Skeletal muscle tissue (tissue), 4 donors: ENCODE data around the gene PDE6B. TPM values are rescaled to one million over a fixed set of nuclear protein-coding genes. Genes with fewer than 3 reads are reported as not detected.
A peak's percentile ranks its signal among the peaks of the same experiment; 100 is the strongest.
"Not testable (repeated sequence)": the region's sequence is repeated elsewhere in the genome, so short reads cannot be mapped to it uniquely, and the experiment has no call there.

Experiments
- H3K27ac ChIP-seq: one replicate; pipeline ENCODE4 v1.7.0; 2013; ENCODE audit warnings: mild to moderate bottlenecking, low read depth, low read length, inconsistent platforms
- H3K27me3 ChIP-seq, 3 donors: one replicate each; pipeline ENCODE4 v1.7.0; 2013; ENCODE audit warnings: low read length in 3 of 3; ENCODE audit not compliant: control insufficient read depth in 3 of 3, insufficient read depth in 3 of 3
- H3K36me3 ChIP-seq, 3 donors: one replicate each; pipeline ENCODE4 v1.7.0; 2013; ENCODE audit warnings: low read length in 3 of 3; ENCODE audit not compliant: control insufficient read depth in 3 of 3, insufficient read depth in 3 of 3
- H3K4me1 ChIP-seq, 3 donors: one replicate each; pipeline ENCODE4 v1.7.0; 2013; ENCODE audit warnings: low read length in 3 of 3, mild to moderate bottlenecking in 3 of 3; ENCODE audit not compliant: control insufficient read depth in 3 of 3, insufficient read depth in 3 of 3
- H3K4me3 ChIP-seq, 3 donors: one replicate each; pipeline ENCODE4 v1.7.0; 2013; ENCODE audit warnings: low read length in 3 of 3
- H3K9ac ChIP-seq, 3 donors: one replicate each; pipeline ENCODE4 v1.7.0; 2013; ENCODE audit warnings: low read length in 3 of 3, mild to moderate bottlenecking in 3 of 3, moderate library complexity in 2 of 3, low read depth in 1 of 3
- H3K9me3 ChIP-seq, 3 donors: one replicate each; pipeline ENCODE4 v1.7.0; 2013; ENCODE audit warnings: low read length in 3 of 3; ENCODE audit not compliant: control insufficient read depth in 3 of 3
- total RNA-seq: library from RNA; depleted of rRNA; stranded (reverse); fragments of >200 nt; gene quantifications from one replicate; pipeline ENCODE4 v1.2.3, GENCODE V29; 2014
- donor health status: Osteomylitis.

Gene PDE6B
- total RNA-seq, 1 donor from 2014 or later = 8.9 TPM

- H3K27ac ChIP-seq, H3K9ac ChIP-seq, H3K4me3 ChIP-seq, H3K9me3 ChIP-seq: not testable (repeated sequence)
- Histone ChIP-seq H3K27me3 (peaks cover 12 to 26% (median 23%) of the 10 kb centered on the region in 3 donors), H3K36me3 (peaks cover 18 to 22% (median 19%) of the 10 kb centered on the region in 3 donors), H3K4me1 (peaks cover 8 to 11% (median 10%) of the 10 kb centered on the region in 3 donors)
Observed at GRCh38 chr4:669806-670559, 44.6 kb downstream of the PDE6B start.

GRCh38 chr4:671769-672168 lies 46.4 kb downstream of the PDE6B start:
- no peaks in the 10 kb centered on the region for H3K9me3 ChIP-seq
- peaks cover 18 to 22% (median 19%) of the 10 kb centered on the region in 3 donors for H3K36me3 ChIP-seq
- H3K27ac ChIP-seq = no peak overlapping the region
- peaks cover 3 to 11% (median 7%) of the 10 kb centered on the region in 3 donors for H3K27me3 ChIP-seq
- H3K4me3 ChIP-seq = no peak overlapping the region
- no peak overlapping the region for H3K9ac ChIP-seq
- peaks cover 26 to 29% (median 28%) of the 10 kb centered on the region in 3 donors for H3K4me1 ChIP-seq

- peak overlapping the region; percentile 89 to 91 (median 90) for H3K4me3 ChIP-seq
- no peak overlapping the region for H3K27ac ChIP-seq
- H3K36me3 ChIP-seq = peaks cover 18 to 22% (median 19%) of the 10 kb centered on the region in 3 donors
- H3K9ac ChIP-seq = peak overlapping the region; percentile 69 to 90 (median 87)
- no peaks in the 10 kb centered on the region for H3K9me3 ChIP-seq
- no peaks in the 10 kb centered on the region for H3K27me3 ChIP-seq
- H3K4me1 ChIP-seq = peaks cover 42 to 46% (median 44%) of the 10 kb centered on the region in 3 donors
Observed at GRCh38 chr4:673349-674091, 48.1 kb downstream of the PDE6B start.

- Histone ChIP-seq H3K27me3 (peaks cover 0 to 8% (median 1%) of the 10 kb centered on the region in 3 donors), H3K9me3 (no peaks in the 10 kb centered on the region), H3K4me1 (peaks cover 42 to 53% (median 44%) of the 10 kb centered on the region in 3 donors)
Observed at GRCh38 chr4:674172-675035, 49.0 kb downstream of the PDE6B start, which contains the start of the genes ATP5ME and MYL5. TSS of gene ATP5ME (minus strand) at chr4:674276. CDS start at chr4:674247, 29 bp downstream. TSS of gene MYL5 (plus strand) at chr4:674542. CDS start at chr4:678027, 3,485 bp downstream.

GRCh38 chr4:675036-675882 lies 49.9 kb downstream of the PDE6B start:
- Histone ChIP-seq H3K36me3 (peaks cover 18 to 22% (median 19%) of the 10 kb centered on the region in 3 donors), H3K4me1 (peaks cover 42 to 60% (median 45%) of the 10 kb centered on the region in 3 donors), H3K4me3 (peak overlapping the region; percentile 82 to 91 (median 88)), H3K9ac (peak overlapping the region; percentile 94 to 97 (median 97)), H3K27ac (peak overlapping the region; percentile 95), H3K27me3 (peaks cover 0 to 16% (median 7%) of the 10 kb centered on the region in 3 donors), H3K9me3 (no peaks in the 10 kb centered on the region)

More at GRCh38 chr4:674172-675035, 49.0 kb downstream of the PDE6B start, which contains the start of the genes ATP5ME and MYL5:
- peak within 1 kb of the TSS; percentile 95 for H3K27ac ChIP-seq
- peaks cover 18 to 22% (median 19%) of the 10 kb centered on the region in 3 donors for H3K36me3 ChIP-seq
- peak within 1 kb of the TSS; percentile 94 to 97 (median 97) for H3K9ac ChIP-seq
- peak within 1 kb of the TSS; percentile 89 to 91 (median 90) for H3K4me3 ChIP-seq

- Histone ChIP-seq H3K4me1 (peaks cover 50 to 69% (median 52%) of the 10 kb centered on the region in 3 donors), H3K27ac (peak overlapping the region; percentile 95), H3K9me3 (no peaks in the 10 kb centered on the region), H3K9ac (peak overlapping the region; percentile 94 to 97 (median 97)), H3K4me3 (peak overlapping the region; percentile 35 to 91 (median 82)), H3K27me3 (peaks cover 0 to 17% (median 8%) of the 10 kb centered on the region in 3 donors), H3K36me3 (peaks cover 12 to 18% (median 17%) of the 10 kb centered on the region in 3 donors)
Observed at GRCh38 chr4:675980-676870, 50.9 kb downstream of the PDE6B start.

- peaks cover 50 to 69% (median 52%) of the 10 kb centered on the region in 3 donors for H3K4me1 ChIP-seq
Observed at GRCh38 chr4:676871-677235, 51.5 kb downstream of the PDE6B start.

More at GRCh38 chr4:676871-677235, 51.5 kb downstream of the PDE6B start:
- Histone ChIP-seq H3K36me3 (peaks cover 6 to 12% (median 11%) of the 10 kb centered on the region in 3 donors), H3K27me3 (peaks cover 0 to 17% (median 8%) of the 10 kb centered on the region in 3 donors), H3K27ac (peak overlapping the region; percentile 95), H3K4me3 (peak overlapping the region in 1 of 3 donors; percentile 40), H3K9me3 (no peaks in the 10 kb centered on the region), H3K9ac (peak overlapping the region; percentile 94 to 97 (median 97))
